KOPT-K1 (cell line): ENCODE data around the gene DICER1.

Experiments used
- H3K27ac ChIP-seq: fragments of 200-600 bp; sonication (generic); 2 replicates; pipeline ENCODE4 v1.5.1; 2016; ENCODE audit warnings: antibody characterized with exemption, mild to moderate bottlenecking, low read depth, low read length; ENCODE audit not compliant: poor library complexity, severe bottlenecking
- H3K36me3 ChIP-seq: fragments of 200-600 bp; sonication (generic); 2 replicates; pipeline ENCODE4 v1.5.1; 2017; ENCODE audit warnings: antibody characterized with exemption, mild to moderate bottlenecking, low read length, moderate library complexity; ENCODE audit not compliant: insufficient read depth
- H3K9me3 ChIP-seq: fragments of 200-600 bp; sonication (generic); 2 replicates; pipeline ENCODE4 v1.5.1; 2017; ENCODE audit warnings: antibody characterized with exemption, low read length, mild to moderate bottlenecking; ENCODE audit not compliant: insufficient read depth, poor library complexity, severe bottlenecking

The DICER1 gene

GRCh38 chr14:95073947-95074346, 83.4 kb downstream of the DICER1 start:
- no peaks in the 10 kb centered on the region for H3K9me3 ChIP-seq
- no peak overlapping the region for H3K27ac ChIP-seq
- no peaks in the 10 kb centered on the region for H3K36me3 ChIP-seq

GRCh38 chr14:95072310-95072905, 84.9 kb downstream of the DICER1 start:
- no peak overlapping the region for H3K27ac ChIP-seq
- no peaks in the 10 kb centered on the region for H3K36me3 ChIP-seq
- H3K9me3 ChIP-seq = no peaks in the 10 kb centered on the region

GRCh38 chr14:95071649-95072280, 85.6 kb downstream of the DICER1 start:
- Histone ChIP-seq H3K36me3 (no peaks in the 10 kb centered on the region), H3K9me3 (no peaks in the 10 kb centered on the region)

GRCh38 chr14:95070748-95071435, 86.4 kb downstream of the DICER1 start:
- Histone ChIP-seq H3K9me3 (no peaks in the 10 kb centered on the region), H3K36me3 (no peaks in the 10 kb centered on the region), H3K27ac (no peak overlapping the region)

More at GRCh38 chr14:95071649-95072280, 85.6 kb downstream of the DICER1 start:
- no peak overlapping the region for H3K27ac ChIP-seq

GRCh38 chr14:95069547-95069946, 87.8 kb downstream of the DICER1 start:
- no peaks in the 10 kb centered on the region for H3K9me3 ChIP-seq
- H3K27ac ChIP-seq = no peak overlapping the region
- H3K36me3 ChIP-seq = no peaks in the 10 kb centered on the region

GRCh38 chr14:95069018-95069417, 88.3 kb downstream of the DICER1 start:
- H3K27ac ChIP-seq = no peak overlapping the region
- H3K36me3 ChIP-seq = no peaks in the 10 kb centered on the region
- H3K9me3 ChIP-seq = no peaks in the 10 kb centered on the region

- no peak overlapping the region for H3K27ac ChIP-seq
- H3K36me3 ChIP-seq = no peaks in the 10 kb centered on the region
- H3K9me3 ChIP-seq = no peaks in the 10 kb centered on the region
Observed at GRCh38 chr14:95068521-95068920, 88.8 kb downstream of the DICER1 start.

GRCh38 chr14:95068080-95068479, 89.2 kb downstream of the DICER1 start:
- Histone ChIP-seq H3K36me3 (no peaks in the 10 kb centered on the region), H3K27ac (no peak overlapping the region), H3K9me3 (no peaks in the 10 kb centered on the region)

GRCh38 chr14:95067526-95067925, 89.8 kb downstream of the DICER1 start:
- H3K36me3 ChIP-seq = no peaks in the 10 kb centered on the region
- H3K9me3 ChIP-seq = no peaks in the 10 kb centered on the region
- no peak overlapping the region for H3K27ac ChIP-seq

- H3K36me3 ChIP-seq = no peaks in the 10 kb centered on the region
- no peaks in the 10 kb centered on the region for H3K9me3 ChIP-seq
Observed at GRCh38 chr14:95066427-95066986, 90.8 kb downstream of the DICER1 start.

GRCh38 chr14:95065411-95065810, 91.9 kb downstream of the DICER1 start:
- Histone ChIP-seq H3K36me3 (no peaks in the 10 kb centered on the region), H3K9me3 (no peaks in the 10 kb centered on the region), H3K27ac (no peak overlapping the region)

More at GRCh38 chr14:95066427-95066986, 90.8 kb downstream of the DICER1 start:
- no peak overlapping the region for H3K27ac ChIP-seq

- H3K27ac ChIP-seq = no peak overlapping the region
- H3K36me3 ChIP-seq = no peaks in the 10 kb centered on the region
- H3K9me3 ChIP-seq = no peaks in the 10 kb centered on the region
Observed at GRCh38 chr14:95064734-95065133, 92.6 kb downstream of the DICER1 start.

GRCh38 chr14:95064256-95064655, 93.1 kb downstream of the DICER1 start:
- Histone ChIP-seq H3K9me3 (no peaks in the 10 kb centered on the region), H3K36me3 (no peaks in the 10 kb centered on the region), H3K27ac (no peak overlapping the region)

- Histone ChIP-seq H3K9me3 (no peaks in the 10 kb centered on the region), H3K36me3 (no peaks in the 10 kb centered on the region), H3K27ac (no peak overlapping the region)
Observed at GRCh38 chr14:95063391-95063790, 93.9 kb downstream of the DICER1 start.

GRCh38 chr14:95062946-95063345, 94.4 kb downstream of the DICER1 start:
- Histone ChIP-seq H3K9me3 (no peaks in the 10 kb centered on the region), H3K27ac (no peak overlapping the region), H3K36me3 (no peaks in the 10 kb centered on the region)
